KBM-7 (cell line): ENCODE measurements around the gene CHRM1.
A peak's percentile ranks its signal among the peaks of the same experiment; 100 is the strongest.

Experiments
- DNase-seq: peaks from one replicate; pipeline ENCODE4 v3.0.0-alpha.2; 2015
- in situ Hi-C: fragments of 300-500 bp; cut with MboI; formaldehyde crosslinking; loops from 2 replicates; pipeline ENCODE4 v1.14.3; 2020; ENCODE audit warnings: low sequenced_read_pairs, low pct_unique_long_range_greater_than_20kb, mixed read lengths

The CHRM1 gene

DNA sequence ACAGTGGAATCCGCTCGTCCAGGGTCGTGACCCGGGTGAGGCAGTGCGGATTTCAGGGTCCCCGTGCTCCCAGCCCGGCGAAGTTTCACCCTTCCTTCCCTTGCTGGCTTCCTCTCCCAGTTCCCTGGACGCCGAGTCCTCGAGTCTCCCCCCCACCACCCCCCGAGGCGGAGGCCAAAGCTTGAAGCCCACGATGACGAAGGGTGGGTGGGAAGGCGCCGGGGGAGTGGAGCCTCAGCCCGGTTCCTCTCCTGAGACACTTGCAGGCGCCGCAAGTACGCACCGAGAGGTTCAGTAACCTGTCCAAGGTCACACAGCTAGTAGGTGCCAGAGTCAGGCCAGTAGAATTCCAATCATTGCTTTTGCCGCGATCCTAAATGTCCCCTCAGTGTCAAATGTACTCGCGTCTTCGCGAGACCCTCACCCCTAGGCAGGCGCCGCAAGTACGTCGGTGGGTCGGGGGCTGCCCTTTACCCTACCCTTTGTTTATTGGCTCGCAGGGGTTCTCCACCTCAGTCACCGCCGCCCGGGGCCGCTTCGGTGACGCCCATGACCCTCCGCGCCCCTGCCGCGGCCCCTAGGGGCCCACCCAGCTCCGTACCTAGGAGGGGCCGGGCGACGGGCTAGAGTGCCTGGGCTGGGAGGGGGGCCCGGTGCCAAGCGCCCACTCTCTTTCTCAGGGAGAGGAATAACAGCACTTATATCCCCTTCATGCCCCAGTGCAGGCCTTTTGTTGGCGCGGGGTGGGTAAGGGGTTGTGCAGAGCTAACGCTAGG, 5.7 kb upstream of the CHRM1 start:
- in situ Hi-C loops: no loop called here
- no peak for DNase-seq

DNA sequence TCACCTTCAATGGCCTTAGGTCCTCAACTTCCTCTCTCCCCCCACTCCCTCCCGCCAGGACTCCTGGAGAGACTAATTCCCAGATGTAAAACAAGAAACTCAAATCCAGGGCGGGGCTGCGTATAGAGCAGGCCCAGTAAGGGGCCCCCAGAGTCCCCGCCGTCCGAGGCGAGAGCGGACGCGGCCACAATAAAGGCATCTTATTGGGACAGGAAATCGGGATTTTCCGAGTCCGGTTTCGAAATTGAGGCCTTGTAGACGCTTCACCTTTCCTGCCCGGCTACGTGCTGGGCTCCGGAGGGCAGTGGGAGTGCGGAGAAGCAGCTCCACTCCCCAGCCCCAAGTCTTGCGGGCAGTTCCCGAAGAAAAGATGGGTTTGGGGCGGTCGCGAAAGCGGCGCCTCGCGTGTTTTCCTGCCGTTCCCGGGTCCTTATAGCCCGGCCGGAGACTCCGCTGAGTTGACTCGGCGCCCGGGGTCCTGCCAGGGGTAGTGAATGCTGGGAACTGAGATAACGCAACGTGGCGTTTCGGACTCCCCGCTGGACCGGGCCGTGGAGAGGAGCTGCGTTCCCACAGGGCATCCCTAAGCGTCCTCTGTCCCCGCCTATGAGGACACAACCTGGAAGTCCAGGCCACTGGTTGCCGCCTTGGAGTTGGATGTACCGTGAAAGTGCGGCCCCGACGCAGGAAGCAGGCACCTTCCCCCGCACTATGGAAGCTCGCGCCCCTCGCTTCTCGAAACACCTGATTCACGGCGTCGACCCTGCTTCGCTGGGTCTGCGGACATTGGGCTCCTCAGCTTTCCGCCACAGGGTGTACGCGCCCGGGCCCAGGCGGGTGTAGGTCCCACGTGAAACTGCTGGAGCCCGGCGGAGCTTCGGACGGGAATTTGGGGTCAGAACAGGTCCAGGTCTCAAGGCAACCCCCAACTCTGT, 4.8 kb upstream of the CHRM1 start:
- in situ Hi-C loops: no loop called here
- no peak for DNase-seq

DNA sequence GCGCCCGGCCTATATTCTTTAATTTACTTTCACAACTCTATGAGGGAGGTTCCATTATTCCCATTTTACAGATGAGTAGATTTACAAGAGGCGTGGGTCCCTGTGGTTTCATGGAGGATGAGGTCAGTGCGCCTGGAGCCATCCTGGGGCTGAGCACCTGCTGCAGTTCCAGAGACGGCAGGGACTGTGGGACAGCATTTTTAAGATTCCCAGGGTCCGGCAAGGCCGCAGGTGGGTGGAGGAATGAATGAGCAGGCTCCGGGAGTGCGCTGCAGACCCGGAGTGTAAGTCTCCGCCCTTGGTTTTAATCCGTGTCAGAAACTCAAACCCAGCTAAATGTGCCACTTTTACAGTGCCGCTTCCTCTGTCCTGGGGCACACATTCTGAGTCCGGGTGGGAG, 4.1 kb upstream of the CHRM1 start:
- no peak for DNase-seq
- in situ Hi-C loops: no loop called here

DNA sequence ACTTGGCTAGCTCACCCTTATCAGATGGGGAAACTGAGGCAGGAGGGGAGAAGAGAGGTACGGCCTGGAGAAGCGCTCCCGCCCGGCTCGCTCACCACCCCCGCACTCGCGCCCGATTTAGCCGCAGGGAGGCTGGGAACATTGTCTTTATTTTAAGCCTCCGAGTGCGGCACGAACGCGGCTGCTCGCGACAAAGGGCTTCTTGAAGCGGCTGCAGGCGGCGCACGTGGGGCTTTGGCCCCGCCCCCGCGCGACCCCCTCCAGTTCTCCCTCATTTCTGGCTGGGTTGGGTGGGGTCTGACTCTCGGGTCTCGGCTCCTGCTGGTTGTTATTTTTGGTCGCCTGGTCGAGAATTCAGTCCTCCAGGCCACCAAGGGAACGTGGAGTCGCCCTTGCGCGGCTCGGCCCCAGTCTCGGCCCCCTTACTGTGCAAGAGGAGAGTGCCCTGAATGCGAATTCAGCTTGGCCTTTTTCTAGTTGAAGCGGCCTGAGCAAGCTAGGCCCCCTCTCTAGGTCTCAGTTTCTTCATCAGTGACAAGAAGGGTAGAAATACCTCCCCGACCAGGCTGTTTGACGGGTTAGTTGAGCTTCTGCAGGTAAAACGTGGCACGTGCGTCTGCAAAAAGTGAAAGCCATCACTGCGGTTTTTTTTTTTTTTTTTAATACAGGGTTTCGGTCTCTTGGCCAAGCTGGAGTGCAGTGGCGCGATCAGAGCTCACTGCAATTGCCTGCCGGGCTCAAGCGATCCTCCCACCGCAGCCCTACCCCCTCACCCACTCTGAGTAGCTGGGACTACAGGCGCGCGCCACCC, 2.6 kb upstream of the CHRM1 start:
- DNase-seq: no peak
- in situ Hi-C loops: no loop called here

DNA sequence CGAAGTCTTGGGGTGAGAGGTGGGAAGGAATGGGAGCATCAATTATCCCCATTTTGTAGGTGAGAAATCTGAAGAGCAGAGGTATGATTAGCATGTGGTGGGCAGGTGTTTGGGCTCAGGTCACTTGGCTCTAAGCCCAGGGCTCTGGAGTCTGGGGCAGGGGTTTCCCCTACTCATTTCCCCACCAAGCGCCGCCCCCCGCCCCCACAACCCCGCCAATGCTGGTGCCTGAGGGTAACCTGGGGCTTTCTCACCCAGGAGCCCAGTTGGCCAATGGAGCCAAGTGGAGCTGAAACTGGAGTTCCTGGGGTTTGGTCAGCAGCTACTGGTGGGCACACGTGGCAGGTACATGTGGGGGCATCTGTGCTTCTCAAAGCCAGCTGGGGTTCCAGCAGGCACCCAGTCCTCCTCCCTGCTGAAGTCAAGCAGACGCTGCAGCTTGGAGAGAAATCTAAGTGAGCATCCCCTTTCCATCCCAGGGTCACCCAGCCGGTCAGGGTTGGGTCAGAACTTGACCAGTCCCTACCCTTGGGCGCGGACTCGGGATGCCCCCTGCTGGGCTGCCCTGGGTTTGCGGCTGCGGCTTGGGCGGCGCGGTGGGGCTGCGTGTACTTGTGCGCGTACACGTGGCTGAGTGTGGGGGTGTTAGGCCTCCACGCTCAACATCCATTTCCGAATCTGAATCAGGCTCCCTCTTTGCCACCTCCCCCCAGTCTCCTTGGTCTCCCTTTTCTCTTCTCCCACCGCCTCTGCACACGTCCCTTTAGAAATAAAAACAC, 1.7 kb upstream of the CHRM1 start:
- DNase-seq: no peak
- in situ Hi-C loops: no loop called here

DNA sequence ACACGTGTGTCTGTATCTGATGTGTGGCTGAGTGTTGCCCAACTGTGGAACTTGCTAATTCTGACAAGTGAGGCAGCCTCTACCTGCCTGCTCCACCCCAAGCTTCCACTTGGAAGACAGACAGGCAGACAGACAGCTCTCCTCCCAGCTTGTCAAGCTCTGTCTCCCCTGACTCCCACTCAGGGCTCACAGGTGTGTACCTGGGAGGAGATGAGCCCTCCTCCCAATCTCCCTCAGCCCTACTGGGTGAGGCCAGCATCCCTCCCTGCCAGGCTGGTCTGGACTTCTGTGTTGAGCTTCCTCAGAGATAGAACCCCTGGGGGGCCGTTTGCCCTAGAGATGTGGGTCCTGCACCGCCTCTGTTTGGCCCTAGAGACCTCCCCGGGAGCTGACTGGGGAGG, 1.0 kb upstream of the CHRM1 start:
- DNase-seq: no peak
- in situ Hi-C loops: no loop called here

DNA sequence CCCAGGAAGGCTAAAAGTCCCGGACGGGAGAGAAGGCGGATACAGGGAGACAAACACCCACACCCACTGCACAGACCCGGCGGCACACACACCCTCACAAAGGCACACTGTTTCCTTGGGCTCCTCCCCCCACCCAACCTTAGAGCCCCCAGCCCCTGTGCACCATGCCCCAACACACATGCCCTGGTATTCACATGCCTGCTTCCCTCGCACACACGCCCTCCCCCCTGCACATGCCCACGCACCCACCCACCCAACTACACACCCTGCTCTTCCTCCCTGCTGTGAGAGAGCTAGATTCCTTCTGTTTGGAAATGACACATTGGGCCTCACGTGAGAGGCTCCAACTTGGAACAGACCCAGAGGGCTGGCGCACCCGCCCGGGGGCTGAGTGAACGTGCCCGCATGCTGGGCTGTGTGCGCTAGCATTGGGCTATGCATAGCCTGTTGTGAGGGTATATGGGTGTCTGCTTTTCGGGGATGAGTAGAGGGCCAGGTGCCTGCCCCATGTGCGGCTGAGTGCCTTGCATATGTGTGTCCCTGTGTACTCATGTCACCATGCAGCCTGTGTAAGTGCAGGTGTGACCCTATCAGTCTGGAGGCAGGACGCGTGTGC, 518 bp upstream of the CHRM1 start:
- no peak for DNase-seq

DNA sequence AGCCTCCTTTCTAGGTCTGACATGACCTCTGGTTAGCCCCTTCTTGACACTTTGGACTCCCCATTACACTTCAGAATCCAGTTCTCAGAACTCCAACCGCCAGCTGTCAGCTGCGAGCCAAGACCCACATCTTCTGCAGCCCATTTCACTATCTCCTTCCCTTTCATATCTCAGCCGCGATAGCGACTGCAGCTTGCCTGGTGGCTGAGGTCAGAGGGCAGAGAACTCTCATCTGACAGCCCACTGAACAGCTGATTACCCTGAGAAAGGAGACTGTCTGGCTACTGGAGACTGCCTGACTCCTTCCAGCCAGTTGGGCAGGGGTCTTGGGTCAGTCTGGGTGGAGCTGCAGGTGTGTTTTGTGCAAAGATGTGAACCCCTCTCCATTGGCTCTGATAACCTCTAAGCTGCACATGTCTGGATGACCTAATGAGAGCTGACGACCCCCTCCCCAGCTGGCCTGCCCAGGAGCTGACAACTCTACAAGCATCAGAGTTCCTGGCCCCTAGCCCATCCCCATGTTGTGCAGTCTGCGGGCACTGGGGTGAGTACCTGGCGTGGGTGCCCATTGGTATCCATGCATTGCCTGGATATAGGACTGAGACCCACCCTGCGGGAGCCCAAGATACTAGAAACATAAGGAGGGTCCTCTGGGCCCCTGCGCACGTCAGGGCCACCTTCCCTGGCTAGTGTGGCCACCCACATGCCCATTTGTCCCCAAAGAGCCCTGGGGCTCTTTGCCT, 1.1 kb downstream of the CHRM1 start:
- DNase-seq: no peak
- in situ Hi-C loops: loop anchor here (10.0 kb wide), 1 partner anchor 95 kb away; the partner anchor contains the start of gene SLC22A8

More for the DNA sequence above, 518 bp upstream of the CHRM1 start:
- in situ Hi-C loops: no loop called here

DNA sequence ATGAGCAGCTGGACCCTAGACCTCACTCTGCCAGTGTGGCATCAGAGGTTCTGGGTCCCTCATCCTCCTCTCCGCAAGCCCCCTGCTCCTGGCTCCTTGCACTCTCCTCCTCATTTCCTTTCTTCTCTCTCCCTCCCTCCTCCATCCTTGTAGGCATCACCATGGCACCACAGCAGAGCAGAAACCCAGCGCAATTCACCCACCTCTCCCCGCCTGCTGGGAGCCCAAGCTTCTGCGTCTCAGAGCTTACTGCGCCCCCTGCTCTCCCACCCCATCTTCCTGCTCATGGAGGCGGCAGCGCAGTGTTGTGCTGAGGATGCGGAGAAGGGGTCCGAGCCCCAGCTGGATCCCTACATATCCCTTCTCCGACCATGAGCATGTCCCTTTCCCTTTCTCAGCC, 1.7 kb downstream of the CHRM1 start:
- no peak for DNase-seq
- in situ Hi-C loops: loop anchor here (10.0 kb wide), 1 partner anchor 95 kb away; the partner anchor contains the start of gene SLC22A8

DNA sequence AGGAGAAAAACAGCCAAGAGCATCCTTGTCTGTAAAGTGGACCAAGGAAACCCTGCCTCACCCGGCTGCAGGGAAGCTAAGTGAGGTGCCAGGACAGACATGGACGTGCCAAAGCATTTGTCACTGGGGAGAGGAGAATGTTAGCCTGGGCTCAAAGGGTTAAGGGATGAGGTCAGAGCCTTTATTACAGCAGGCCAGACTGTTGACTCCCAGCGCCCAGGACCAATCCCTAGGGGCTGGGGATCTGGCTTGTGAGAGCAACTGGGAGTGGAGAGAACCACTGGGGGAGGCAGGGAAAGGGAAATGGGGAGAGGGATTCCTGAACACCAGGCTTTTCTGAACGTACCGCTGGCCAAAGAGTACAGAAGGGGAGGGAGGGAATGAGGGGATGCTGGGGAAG, 2.6 kb downstream of the CHRM1 start:
- in situ Hi-C loops: loop anchor here (10.0 kb wide), 1 partner anchor 96 kb away; the partner anchor contains the start of gene SLC22A8
- no peak for DNase-seq

DNA sequence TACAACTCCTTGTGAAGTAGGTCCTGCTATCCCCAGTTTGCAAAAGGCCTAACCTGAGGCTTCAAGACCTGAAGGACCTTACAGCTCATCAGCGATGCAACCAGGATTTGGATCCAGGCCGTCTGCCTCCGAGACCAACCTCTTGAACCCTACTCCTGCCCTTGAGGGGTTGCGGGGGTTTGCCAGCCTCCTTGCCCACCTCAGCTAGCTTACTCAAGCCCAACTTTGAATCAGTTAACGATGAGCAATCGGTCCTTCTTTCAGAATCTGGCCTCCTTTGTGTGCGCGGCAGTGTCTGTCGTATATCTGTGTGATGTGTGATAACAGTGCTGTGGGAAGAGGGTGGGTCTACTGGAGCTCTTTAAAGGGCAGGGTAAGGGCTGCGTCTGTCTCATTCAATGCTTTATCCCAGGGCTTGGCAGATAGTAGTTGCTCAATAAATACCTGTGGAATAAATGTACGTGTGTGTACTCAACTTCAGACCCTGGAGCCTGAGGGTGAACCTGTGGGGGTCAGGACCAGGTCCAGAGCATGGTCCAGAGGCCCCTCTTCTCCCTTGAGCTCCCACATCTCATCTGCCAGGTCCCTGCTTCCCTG, 3.2 kb downstream of the CHRM1 start:
- in situ Hi-C loops: loop anchor here (10.0 kb wide), 1 partner anchor 97 kb away; the partner anchor contains the start of gene SLC22A8

DNA sequence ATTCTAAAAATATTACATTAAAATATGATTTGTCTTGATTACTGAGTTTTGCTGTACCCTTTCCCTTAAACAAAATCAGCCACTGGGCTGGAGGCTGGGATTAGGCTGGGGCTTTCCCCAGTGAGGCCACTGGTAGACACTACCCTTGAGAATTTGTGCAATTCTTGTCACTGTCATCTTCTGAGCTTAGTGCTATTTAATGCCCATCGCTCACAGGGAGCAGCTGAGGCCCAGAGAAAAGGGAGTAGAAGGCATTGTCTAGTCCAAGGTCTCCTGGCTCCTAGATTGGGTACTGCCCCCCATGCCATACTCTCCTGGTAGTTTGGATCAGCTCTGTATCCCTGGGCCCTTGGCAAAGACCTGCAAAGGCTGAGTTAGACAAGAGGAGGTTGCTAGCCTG, 6.7 kb downstream of the CHRM1 start:
- in situ Hi-C loops: loop anchor here (10.0 kb wide), 1 partner anchor 100 kb away; the partner anchor contains the start of gene SLC22A8

More for the DNA sequence above, 3.2 kb downstream of the CHRM1 start:
- DNase-seq: no peak

DNA sequence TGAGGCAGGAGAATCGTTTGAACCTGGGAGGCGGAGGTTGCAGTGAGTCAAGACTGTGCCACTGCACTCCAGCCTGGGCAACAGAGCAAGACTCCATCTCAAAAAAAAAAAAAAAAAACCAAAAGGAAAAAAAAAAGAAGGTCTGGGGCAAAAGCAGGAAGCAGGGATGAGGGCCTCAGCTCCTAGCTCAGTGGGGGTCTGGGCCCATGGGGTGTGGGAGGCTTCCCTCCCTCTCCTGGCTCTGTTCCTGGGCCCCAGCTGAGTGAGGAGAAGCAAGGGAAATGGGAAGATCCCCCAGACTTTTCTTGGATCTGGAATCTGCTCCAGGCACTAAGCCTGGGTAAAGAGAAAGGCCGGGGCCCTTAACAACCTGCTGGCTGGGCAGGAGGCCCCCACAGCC, 8.9 kb downstream of the CHRM1 start:
- no peak for DNase-seq
- in situ Hi-C loops: loop anchor here (10.0 kb wide), 1 partner anchor 103 kb away; the partner anchor contains the start of gene SLC22A8

More for the DNA sequence above, 6.7 kb downstream of the CHRM1 start:
- no peak for DNase-seq

DNA sequence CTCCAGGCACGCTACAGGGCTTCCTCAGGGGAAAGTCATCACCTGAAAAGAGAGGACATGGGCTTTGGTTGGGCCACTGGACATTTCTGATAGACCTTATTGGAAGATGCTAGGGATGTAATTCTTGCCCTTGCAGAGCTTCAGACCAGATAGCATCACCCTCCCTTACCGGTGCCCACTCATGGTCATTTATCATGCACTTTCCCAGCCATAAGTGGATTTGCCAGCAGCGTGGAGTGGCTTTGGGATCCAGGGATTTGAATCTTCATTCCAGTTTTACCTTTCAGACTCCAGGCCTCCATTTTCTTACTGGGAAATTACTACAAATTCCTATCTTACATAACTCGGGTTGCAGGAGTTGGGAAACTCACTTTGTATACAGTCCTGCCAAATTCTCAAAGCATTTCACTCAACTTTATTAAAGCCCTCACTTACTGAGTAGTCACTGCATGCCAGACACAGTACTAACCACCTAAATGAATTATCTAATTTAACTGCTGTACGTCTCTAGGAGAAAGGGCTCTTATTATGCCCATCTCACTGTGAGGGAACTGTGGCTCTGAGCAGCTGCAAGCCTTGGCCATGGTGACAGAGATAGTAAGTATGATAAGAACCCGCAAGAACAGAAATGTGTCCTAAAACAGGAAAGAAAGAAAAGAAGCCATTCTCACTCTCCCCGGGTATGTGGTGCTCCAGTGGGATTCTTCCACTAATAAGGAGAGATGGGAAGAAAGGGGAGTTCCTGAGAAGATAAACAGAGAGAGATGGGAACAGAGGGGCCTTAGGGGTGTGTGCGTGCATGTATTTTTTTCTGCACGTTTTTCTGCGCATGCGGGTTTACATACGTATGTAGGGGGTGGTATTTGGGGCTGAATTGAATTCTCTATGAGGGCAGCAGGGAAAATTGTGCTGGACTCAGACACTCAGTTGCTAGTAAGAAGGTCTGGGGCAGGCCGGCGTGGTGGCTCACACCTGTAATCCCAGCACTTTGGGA, 9.7 kb downstream of the CHRM1 start:
- peak; percentile 32 for DNase-seq
- in situ Hi-C loops: loop anchor here (10.0 kb wide), 1 partner anchor 103 kb away; the partner anchor contains the start of gene SLC22A8

DNA sequence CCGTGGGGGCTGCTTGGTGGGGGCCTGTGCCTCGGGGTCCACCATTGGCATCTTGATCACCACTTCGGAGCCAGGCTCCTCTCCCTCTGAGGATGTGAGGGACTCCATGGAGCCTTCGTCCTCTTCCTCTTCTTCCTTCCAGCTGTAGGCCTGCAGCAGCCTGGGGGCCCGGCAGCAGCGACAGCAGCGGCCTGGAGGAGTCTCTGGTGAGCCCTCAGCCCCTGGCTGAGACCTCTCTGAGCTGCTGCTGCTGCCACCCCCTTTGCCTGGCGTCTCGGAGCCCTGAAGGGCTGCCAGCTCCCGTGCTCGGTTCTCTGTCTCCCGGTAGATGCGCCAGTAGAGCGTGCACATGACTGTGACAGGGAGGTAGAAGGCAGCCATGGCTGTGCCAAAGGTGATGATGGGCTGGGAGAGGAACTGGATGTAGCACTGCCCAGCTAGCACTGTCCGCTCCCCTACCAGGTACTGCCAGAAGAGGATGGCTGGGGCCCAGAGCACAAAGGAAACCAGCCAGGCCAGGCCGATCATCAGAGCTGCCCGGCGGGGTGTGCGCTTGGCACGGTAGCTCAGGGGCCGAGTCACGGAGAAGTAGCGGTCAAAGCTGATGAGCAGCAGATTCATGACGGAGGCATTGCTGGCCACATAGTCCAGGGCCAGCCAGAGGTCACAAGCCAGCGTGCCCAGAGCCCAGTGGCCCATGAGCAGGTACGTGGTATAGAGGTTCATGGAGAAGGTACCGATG, 10.9 kb downstream of the CHRM1 start:
- no peak for DNase-seq
- in situ Hi-C loops: loop anchor here (10.0 kb wide), 1 partner anchor 104 kb away; the partner anchor contains the start of gene SLC22A8
